HepG2 (cell line): ENCODE results near the gene IFI30. TPM values are rescaled to one million over a fixed set of nuclear protein-coding genes. Genes with fewer than 3 reads are reported as not detected.

ENCODE experiments used
- ATF2 ChIP-seq: sonication (generic); formaldehyde crosslinking; IDR thresholded peaks from 2 replicates; pipeline ENCODE4 v1.4.0; 2020; ENCODE audit warnings: missing genetic modification reagents
- CC2D1A ChIP-seq: sonication (generic); formaldehyde crosslinking; IDR thresholded peaks from 2 replicates; pipeline ENCODE4 v1.8.1; 2023; ENCODE audit warnings: mild to moderate bottlenecking, missing genetic modification reagents
- ERF ChIP-seq: IDR thresholded peaks from 2 replicates; pipeline ENCODE4 v1.6.1; 2018; ENCODE audit warnings: missing biosample characterization, missing genetic modification reagents
- FIP1L1 ChIP-seq: fragments of 200-400 bp; formaldehyde crosslinking; IDR thresholded peaks from 2 replicates; pipeline ENCODE4 v1.6.1; 2018; ENCODE audit warnings: low read depth, mild to moderate bottlenecking, low read length, moderate library complexity, borderline replicate concordance; ENCODE audit not compliant: insufficient read depth
- FOXA1 ChIP-seq, 2 experiments: fragments of 450-650 bp in 1 of 2; sonication (generic) in 1 of 2; formaldehyde crosslinking in 1 of 2; IDR thresholded peaks; 2 replicates each; pipeline versions ENCODE4 v1.4.0 to v1.6.1; 2016 to 2020; ENCODE audit warnings: missing genetic modification reagents in 1 of 2
- HBP1 ChIP-seq: IDR thresholded peaks from 2 replicates; pipeline ENCODE4 v1.6.1; 2016; ENCODE audit warnings: low read depth, control low read depth
- IRF9 ChIP-seq: sonication (generic); formaldehyde crosslinking; IDR thresholded peaks from 2 replicates; pipeline ENCODE4 v1.8.0; 2022; ENCODE audit warnings: missing genetic modification reagents, mild to moderate bottlenecking, borderline replicate concordance
- KDM5B ChIP-seq: sonication (generic); formaldehyde crosslinking; IDR thresholded peaks from 2 replicates; pipeline ENCODE4 v1.4.0; 2020; ENCODE audit warnings: missing genetic modification reagents, mild to moderate bottlenecking, borderline replicate concordance
- MAZ ChIP-seq, 2 experiments: sonication (generic) in 1 of 2; formaldehyde crosslinking in 1 of 2; IDR thresholded peaks; 2 replicates each; pipeline versions ENCODE4 v1.5.0 to v1.6.1; 2012 to 2020; ENCODE audit warnings: low read depth in 2 of 2, mild to moderate bottlenecking in 2 of 2, borderline replicate concordance in 1 of 2, improper control_type of control experiment in 1 of 2, low read length in 1 of 2, missing genetic modification reagents in 1 of 2, moderate library complexity in 1 of 2
- MTA1 ChIP-seq: sonication (generic); formaldehyde crosslinking; IDR thresholded peaks from 2 replicates; pipeline ENCODE4 v1.4.0; 2020; ENCODE audit warnings: missing genetic modification reagents, mild to moderate bottlenecking, borderline replicate concordance
- NONO ChIP-seq, 2 experiments: fragments of 450-650 bp in 1 of 2; sonication (generic) in 1 of 2; formaldehyde crosslinking in 1 of 2; IDR thresholded peaks in 1 of 2; conservative IDR thresholded peaks in 1 of 2; 2 replicates each; pipeline versions ENCODE4 v1.6.1 to v1.8.0; 2017 to 2022; ENCODE audit warnings: mild to moderate bottlenecking in 1 of 2, missing genetic modification reagents in 1 of 2, moderate library complexity in 1 of 2
- PRMT3 ChIP-seq: sonication (generic); formaldehyde crosslinking; IDR thresholded peaks from 2 replicates; pipeline ENCODE4 v1.8.1; 2022; ENCODE audit warnings: low read depth, mild to moderate bottlenecking, moderate library complexity, missing genetic modification reagents, borderline replicate concordance
- ZBTB14 ChIP-seq: sonication (generic); formaldehyde crosslinking; IDR thresholded peaks from 2 replicates; pipeline ENCODE4 v1.4.0; 2020; ENCODE audit warnings: missing genetic modification reagents
- ZBTB33 ChIP-seq: sonication (generic); formaldehyde crosslinking; IDR thresholded peaks from 2 replicates; pipeline ENCODE4 v1.4.0; 2020; ENCODE audit warnings: missing genetic modification reagents
- ZMYM3 ChIP-seq: sonication (generic); formaldehyde crosslinking; IDR thresholded peaks from 2 replicates; pipeline ENCODE4 v1.5.1; 2020; ENCODE audit warnings: mild to moderate bottlenecking, missing genetic modification reagents
- ZNF30 ChIP-seq: sonication (generic); formaldehyde crosslinking; IDR thresholded peaks from 2 replicates; pipeline ENCODE4 v1.5.0; 2020; ENCODE audit warnings: mild to moderate bottlenecking, missing genetic modification reagents
- ZNF337 ChIP-seq: sonication (generic); formaldehyde crosslinking; IDR thresholded peaks from 2 replicates; pipeline ENCODE4 v1.5.1; 2020; ENCODE audit warnings: missing genetic modification reagents, low read depth, mild to moderate bottlenecking, borderline replicate concordance
- ZNF496 ChIP-seq: sonication (generic); formaldehyde crosslinking; IDR thresholded peaks from 2 replicates; pipeline ENCODE4 v1.8.1; 2023; ENCODE audit warnings: mild to moderate bottlenecking, moderate library complexity, missing genetic modification reagents; ENCODE audit not compliant: insufficient replicate concordance
- ZNF678 ChIP-seq: sonication (generic); formaldehyde crosslinking; IDR thresholded peaks from 2 replicates; pipeline ENCODE4 v1.4.0; 2020; ENCODE audit warnings: mild to moderate bottlenecking, missing genetic modification reagents
- polyA plus RNA-seq, 8 experiments: library from polyadenylated mRNA; depleted of rRNA in 3 of 8; stranded (reverse) in 7 of 8; unstranded in 1 of 8; fragments of >200 nt; fragmentation: Illumina TruSeq in 4 of 8; extraction: Trizol in 4 of 8; gene quantifications; 2 replicates each; pipeline versions ENCODE4 v1.2.1 to v1.2.3, GENCODE V29; 2011 to 2016; ENCODE audit warnings: low read depth in 4 of 8, missing spikeins in 1 of 8, mixed read lengths in 1 of 8; ENCODE audit not compliant: insufficient read depth in 1 of 8
- total RNA-seq, 5 experiments: library from RNA; depleted of rRNA; stranded (reverse); fragments of >200 nt; fragmentation: Illumina TruSeq; extraction: Trizol; gene quantifications; 2 replicates each; pipeline ENCODE4 v1.2.3, GENCODE V29; 2016; ENCODE audit warnings: low read depth in 1 of 5

IFI30 gene
- total and polyA plus RNA-seq, 2 of the 13 experiments (the other 11 are each of a cell fraction or from before 2014, with no cell fraction given), result 25.0 to 79.4 TPM

GRCh38 chr19:18203408-18203862, 29.8 kb downstream of the IFI30 start (continued):
- TF ChIP-seq ZNF678 (CRISPR knock-in tag) (0 out of 2 replicates have a peak, but pooled peaks have one; percentile 27), HBP1 (CRISPR knock-in tag) (0 out of 2 replicates have a peak, but pooled peaks have one; percentile 14), KDM5B (CRISPR knock-in tag) (peak; percentile 48; the same call in 1 of the 2 replicates), ZBTB14 (peak; percentile 92), IRF9 (0 out of 2 replicates have a peak, but pooled peaks have one; percentile 23), MAZ (IDR thresholded peaks at IDR 0.05; ENCODE audit: borderline replicate concordance, low read depth, low read length) (no peak), MAZ (CRISPR knock-in tag; IDR thresholded peaks at IDR 0.05; ENCODE audit: low read depth) (no peak; the same call in 1 of the 2 replicates), NONO (IDR thresholded peaks at IDR 0.05) (no peak), NONO (CRISPR knock-in tag; conservative IDR thresholded peaks at IDR 0.05) (0 out of 2 replicates have a peak, but pooled peaks have one; percentile 36), CC2D1A (CRISPR knock-in tag) (no peak), ZBTB33 (CRISPR knock-in tag) (peak; percentile 2; the same call in 1 of the 2 replicates), FIP1L1 (no peak), MTA1 (CRISPR knock-in tag) (peak; percentile 57; the same call in 1 of the 2 replicates), ZNF30 (0 out of 2 replicates have a peak, but pooled peaks have one; percentile 80), ATF2 (peak; percentile 10; the same call in 1 of the 2 replicates), ZNF337 (CRISPR knock-in tag) (0 out of 2 replicates have a peak, but pooled peaks have one; percentile 1), ZNF496 (CRISPR knock-in tag) (no peak), FOXA1 (IDR thresholded peaks at IDR 0.05) (no peak), FOXA1 (CRISPR knock-in tag; IDR thresholded peaks at IDR 0.05) (0 out of 2 replicates have a peak, but pooled peaks have one; percentile 4), ERF (CRISPR knock-in tag) (no peak), ZMYM3 (peak; percentile 24; the same call in 1 of the 2 replicates), PRMT3 (CRISPR knock-in tag) (0 out of 2 replicates have a peak, but pooled peaks have one; percentile 24)
